H1 (cell line): Measurements from ENCODE around the gene CRNKL1. TPM values are rescaled to one million over a fixed set of nuclear protein-coding genes. Genes with fewer than 3 reads are reported as not detected.
A peak's percentile ranks its signal among the peaks of the same experiment; 100 is the strongest.

Experiments used
- CTCF ChIA-PET: fragments of 300-600 bp; sonication (Branson Sonifier 250); formaldehyde crosslinking; loops from one replicate; lab custom pipeline; 2021; ENCODE audit not compliant: partially characterized antibody; lab: Charles Lee
- POLR2A ChIA-PET: fragments of 300-600 bp; sonication (Branson Sonifier 250); formaldehyde crosslinking; loops from one replicate; lab custom pipeline; 2021; ENCODE audit warnings: inconsistent platforms; ENCODE audit not compliant: partially characterized antibody; lab: Charles Lee
- DNase-seq, 2 experiments: peaks; one replicate each; pipeline versions ENCODE4 v3.0.0 to v3.0.0-alpha.2; 2010 to 2022; ENCODE audit warnings: low spot score in 2 of 2, low read depth in 1 of 2, mixed read lengths in 1 of 2
- FAIRE-seq: peaks from 2 replicates; lab custom pipeline; 2011; peaks lifted over from hg19 to GRCh38; lab: Jason Lieb, UNC
- H2AFZ ChIP-seq: 2 replicates; pipeline ENCODE4 v1.8.1; 2012; ENCODE audit warnings: low read length, inconsistent platforms
- H2AK5ac ChIP-seq: 2 replicates; pipeline ENCODE4 v1.6.1; 2013; ENCODE audit warnings: low read depth, low read length
- H2BK120ac ChIP-seq: replicated peaks from 2 replicates; pipeline ENCODE3; 2013; ENCODE audit warnings: low read depth, low read length, inconsistent platforms
- H2BK12ac ChIP-seq: 2 replicates; pipeline ENCODE4 v1.6.1; 2013; ENCODE audit warnings: low read depth, low read length
- H2BK15ac ChIP-seq: 2 replicates; pipeline ENCODE4 v1.6.1; 2013; ENCODE audit warnings: low read length
- H2BK20ac ChIP-seq: 2 replicates; pipeline ENCODE4 v1.6.1; 2013; ENCODE audit warnings: low read length
- H2BK5ac ChIP-seq: 2 replicates; pipeline ENCODE4 v1.6.1; 2013; ENCODE audit warnings: low read depth, low read length
- H3K14ac ChIP-seq: 2 replicates; pipeline ENCODE4 v1.6.1; 2013; ENCODE audit warnings: inconsistent platforms; ENCODE audit not compliant: insufficient read length
- H3K18ac ChIP-seq: 2 replicates; pipeline ENCODE4 v1.6.1; 2013; ENCODE audit warnings: low read length; ENCODE audit errors: extremely low read depth
- H3K23ac ChIP-seq: 2 replicates; pipeline ENCODE4 v1.6.1; 2013; ENCODE audit warnings: inconsistent platforms; ENCODE audit not compliant: insufficient read length
- H3K23me2 ChIP-seq: 2 replicates; pipeline ENCODE4 v1.6.1; 2013; ENCODE audit warnings: low read depth, low read length
- H3K27ac ChIP-seq: 2 replicates; pipeline ENCODE4 v1.6.1; 2011; ENCODE audit warnings: low read depth, low read length, inconsistent platforms
- H3K27me3 ChIP-seq, 4 experiments: replicated peaks in 1 of 4; 1 replicate in 1 of 4; 2 replicates in 3 of 4; pipeline versions ENCODE4 v1.6.1 to v1.8.1; 2011 to 2013; ENCODE audit warnings: low read length in 3 of 4, mild to moderate bottlenecking in 3 of 4, inconsistent platforms in 2 of 4, mixed read lengths in 2 of 4, moderate library complexity in 1 of 4; ENCODE audit not compliant: control insufficient read depth in 3 of 4, insufficient read depth in 3 of 4; ENCODE audit errors: extremely low read depth in 1 of 4
- H3K36me3 ChIP-seq, 4 experiments: 2 replicates each; pipeline versions ENCODE4 v1.6.1 to v1.8.1; 2011 to 2013; ENCODE audit warnings: mild to moderate bottlenecking in 4 of 4, low read length in 3 of 4, moderate library complexity in 2 of 4, control low read depth in 1 of 4, inconsistent platforms in 1 of 4; ENCODE audit not compliant: insufficient read depth in 4 of 4, control insufficient read depth in 2 of 4
- H3K4ac ChIP-seq: replicated peaks from 2 replicates; pipeline ENCODE3; 2013; ENCODE audit warnings: low read length, low read depth, mixed read lengths, inconsistent platforms; ENCODE audit not compliant: insufficient read length
- H3K4me1 ChIP-seq, 4 experiments: replicated peaks in 1 of 4; 1 replicate in 1 of 4; 2 replicates in 3 of 4; pipeline versions ENCODE4 v1.6.1 to v1.8.1; 2011 to 2013; ENCODE audit warnings: low read length in 3 of 4, inconsistent platforms in 2 of 4, mixed read lengths in 1 of 4; ENCODE audit not compliant: insufficient read depth in 4 of 4, control insufficient read depth in 3 of 4
- H3K4me2 ChIP-seq, 2 experiments: 2 replicates each; pipeline versions ENCODE4 v1.6.1 to v1.8.1; 2011 to 2013; ENCODE audit warnings: low read depth in 2 of 2, low read length in 2 of 2, control low read depth in 1 of 2, inconsistent platforms in 1 of 2, mild to moderate bottlenecking in 1 of 2; ENCODE audit not compliant: insufficient read depth in 1 of 2
- H3K4me3 ChIP-seq, 4 experiments: fragments of 200-600, 300-600 bp in 1 of 4; sonication (generic), shearing (Covaris generic), sonication (Bioruptor Twin) in 1 of 4; 2 replicates each; pipeline versions ENCODE4 v1.5.1 to v1.8.1; 2011 to 2016; ENCODE audit warnings: low read length in 4 of 4, low read depth in 3 of 4, control low read depth in 2 of 4, inconsistent platforms in 2 of 4, mild to moderate bottlenecking in 2 of 4, mixed read lengths in 1 of 4, moderate library complexity in 1 of 4; ENCODE audit not compliant: insufficient read depth in 2 of 4; ENCODE audit errors: extremely low read depth in 1 of 4
- H3K56ac ChIP-seq: replicated peaks from 2 replicates; pipeline ENCODE3; 2013; ENCODE audit warnings: low read depth, mild to moderate bottlenecking, mixed read lengths, low read length, inconsistent platforms; ENCODE audit not compliant: insufficient read length
- H3K79me1 ChIP-seq: 2 replicates; pipeline ENCODE4 v1.6.1; 2013; ENCODE audit warnings: low read depth, low read length, control low read depth
- H3K79me2 ChIP-seq, 2 experiments: 2 replicates each; pipeline versions ENCODE4 v1.6.1 to v1.8.1; 2012 to 2013; ENCODE audit warnings: low read length in 2 of 2, mild to moderate bottlenecking in 2 of 2, inconsistent platforms in 1 of 2; ENCODE audit not compliant: insufficient read depth in 2 of 2, control insufficient read depth in 1 of 2
- H3K9ac ChIP-seq, 4 experiments: replicated peaks in 1 of 4; 1 replicate in 1 of 4; 2 replicates in 3 of 4; pipeline versions ENCODE4 v1.6.1 to v1.8.1; 2011 to 2013; ENCODE audit warnings: low read depth in 3 of 4, low read length in 3 of 4, control low read depth in 2 of 4, mild to moderate bottlenecking in 2 of 4, moderate library complexity in 2 of 4, inconsistent platforms in 1 of 4; ENCODE audit errors: extremely low read depth in 1 of 4
- H3K9me3 ChIP-seq, 2 experiments: 2 replicates each; pipeline versions ENCODE4 v1.6.1 to v1.8.1; 2012 to 2013; ENCODE audit warnings: mild to moderate bottlenecking in 2 of 2, moderate library complexity in 2 of 2, control low read depth in 1 of 2, inconsistent platforms in 1 of 2, low read depth in 1 of 2, low read length in 1 of 2, mixed read lengths in 1 of 2; ENCODE audit not compliant: insufficient read depth in 2 of 2
- H4K20me1 ChIP-seq, 2 experiments: replicated peaks in 1 of 2; 2 replicates each; pipeline versions ENCODE3 to v1.8.1; 2011 to 2013; ENCODE audit warnings: inconsistent platforms in 2 of 2, low read length in 2 of 2, mild to moderate bottlenecking in 1 of 2; ENCODE audit not compliant: insufficient read depth in 2 of 2, control insufficient read depth in 1 of 2
- H4K5ac ChIP-seq: 2 replicates; pipeline ENCODE4 v1.6.1; 2013; ENCODE audit warnings: low read length, low read depth, mixed read lengths, inconsistent platforms; ENCODE audit not compliant: insufficient read length
- H4K8ac ChIP-seq: 2 replicates; pipeline ENCODE4 v1.8.0; 2013; ENCODE audit warnings: mild to moderate bottlenecking, moderate library complexity, low read length, inconsistent platforms; ENCODE audit not compliant: insufficient read depth; ENCODE audit errors: extremely low read depth
- H4K91ac ChIP-seq: replicated peaks from 2 replicates; pipeline ENCODE3; 2013; ENCODE audit warnings: low read length, mixed read lengths, inconsistent platforms; ENCODE audit not compliant: insufficient read length
- CTCF ChIP-seq, 3 experiments: IDR thresholded peaks; 1 replicate in 2 of 3; 2 replicates in 1 of 3; pipeline versions ENCODE4 v1.5.1 to v1.6.1; 2011; ENCODE audit warnings: low read length in 3 of 3, mild to moderate bottlenecking in 3 of 3, inconsistent platforms in 2 of 3, low read depth in 1 of 3, moderate library complexity in 1 of 3; ENCODE audit not compliant: insufficient read depth in 1 of 3; ENCODE audit errors: control extremely low read depth in 1 of 3
- RAD21 ChIP-seq, 2 experiments: IDR thresholded peaks in 1 of 2; conservative IDR thresholded peaks in 1 of 2; 2 replicates each; pipeline ENCODE4 v1.6.1; 2011; ENCODE audit warnings: low read depth in 2 of 2, low read length in 2 of 2, improper control_type of control experiment in 1 of 2, inconsistent platforms in 1 of 2, mild to moderate bottlenecking in 1 of 2, moderate library complexity in 1 of 2
- RXRA ChIP-seq: IDR thresholded peaks from 2 replicates; pipeline ENCODE4 v1.6.1; 2011; ENCODE audit warnings: low read depth, mild to moderate bottlenecking, low read length, moderate library complexity; ENCODE audit not compliant: insufficient read depth
- WGBS, 2 experiments: shearing (Covaris generic) in 1 of 2; methylation state at CpG; one replicate each; pipeline versions ENCODE4 v1.1.6 to v1.1.7; 2013 to 2015; ENCODE audit warnings: low lambda C conversion rate in 2 of 2, mixed read lengths in 2 of 2, inconsistent platforms in 1 of 2, low coverage in 1 of 2, missing lambda C conversion rate in 1 of 2; ENCODE audit not compliant: insufficient replicate concordance in 2 of 2, insufficient coverage in 1 of 2, insufficient read length in 1 of 2; ENCODE audit errors: extremely low coverage in 1 of 2, missing lambda C conversion rate in 1 of 2; 5-methylcytosine and 5-hydroxymethylcytosine counted together
- polyA plus RNA-seq, 7 experiments: library from polyadenylated mRNA; depleted of rRNA in 3 of 7; stranded (reverse) in 5 of 7; unstranded in 2 of 7; fragments of >200 nt in 5 of 7; fragments of 200-250 nt in 2 of 7; gene quantifications; 1 replicate in 5 of 7; 2 replicates in 1 of 7; 4 replicates in 1 of 7; pipeline versions ENCODE4 v1.2.1 to v1.2.3, GENCODE V29; 2011 to 2013; ENCODE audit warnings: missing spikeins in 2 of 7, mixed read lengths in 2 of 7
- total RNA-seq: library from RNA; stranded (reverse); fragmentation: NEBNext Ultra II Directional; extraction: Animal tissue kit (Norgen Biotek cat#: 25700); gene quantifications from 2 replicates; pipeline ENCODE4 v1.2.1, GENCODE V29; 2021

CRNKL1 gene
- total and polyA plus RNA-seq, 2 of the 8 experiments (the other 6 are each of a cell fraction or from before 2014, with no cell fraction given): 4.0 to 26.5 TPM

GRCh38 chr20:19995220-19995863 is 56.9 kb downstream of the CRNKL1 start:
- Histone ChIP-seq H3K79me1 (no peaks in the 10 kb centered on the region), H3K79me2 (no peaks in the 10 kb centered on the region), H4K8ac (no peak overlapping the region), H3K4me2 (no peak overlapping the region), H3K36me3 (no peaks in the 10 kb centered on the region), H2BK5ac (no peak overlapping the region), H3K4me3 (no peak overlapping the region), H3K23ac (no peak overlapping the region), H2BK20ac (no peak overlapping the region), H4K91ac (no peak overlapping the region), H3K18ac (no peak overlapping the region), H3K23me2 (no peaks in the 10 kb centered on the region), H3K4me1 (peaks cover 2 to 7% (median 5%) of the 10 kb centered on the region in 4 experiments), H3K56ac (no peak overlapping the region), H3K4ac (no peak overlapping the region), H2AFZ (no peak overlapping the region), H3K9ac (no peak overlapping the region), H2BK15ac (no peak overlapping the region), H3K27ac (no peak overlapping the region), H4K20me1 (no peaks in the 10 kb centered on the region), H3K9me3 (no peaks in the 10 kb centered on the region), H2BK12ac (no peak overlapping the region), H3K27me3 (no peaks in the 10 kb centered on the region; a peak in 1 of 7 replicates), H3K14ac (no peak overlapping the region), H4K5ac (no peak overlapping the region), H2AK5ac (no peak overlapping the region), H2BK120ac (no peak overlapping the region)
- FAIRE-seq: no peak
- no peak for DNase-seq
- ChIA-PET CTCF (interaction anchor here (0.8 to 3.1 kb wide), 17 partner anchors 10 to 302 kb away, joined by 3 to 11 read pairs (median 4); no protein-coding TSS in a partner anchor), POLR2A (no interaction called here)
- TF ChIP-seq RXRA: no peak
- TF ChIP-seq RAD21 (IDR thresholded peaks at IDR 0.05 in 1 of 2, conservative IDR thresholded peaks at IDR 0.05 in 1 of 2; ENCODE audit: low read depth in 2 of 2, low read length in 2 of 2): peak; percentile 69 to 72
- TF ChIP-seq CTCF (IDR thresholded peaks at IDR 0.05; ENCODE audit: control extremely low read depth in 1 of 3, insufficient read depth in 1 of 3, low read depth in 1 of 3, low read length in 3 of 3): peak in 2 of 3 experiments; percentile 54 to 68; a peak in 3 of 4 replicates
- WGBS, 2 experiments: 36% methylated on average over 5 of the region's 5 CpGs; no CpG with 5 or more reads in 1 of the 2 experiments
